ENCODE measurements around the gene MORN5.

The MORN5 gene

GRCh38 chr9:122144836-122145591, 14.7 kb upstream of the MORN5 start:
- DNase-seq, result no peak

GRCh38 chr9:122145592-122145863, 14.2 kb upstream of the MORN5 start:
- DNase-seq, result no peak

GRCh38 chr9:122151267-122151828, 8.4 kb upstream of the MORN5 start:
- no peak for DNase-seq

GRCh38 chr9:122155796-122156195, 3.9 kb upstream of the MORN5 start:
- no peak for DNase-seq

GRCh38 chr9:122158202-122158601, 1.5 kb upstream of the MORN5 start:
- peak; percentile 83 for DNase-seq

- DNase-seq, result no peak
Measured at GRCh38 chr9:122159925-122160246, 178 bp downstream of the MORN5 start.

- DNase-seq, result no peak
Measured at GRCh38 chr9:122162415-122162814, 2.7 kb downstream of the MORN5 start.

- DNase-seq, result peak; percentile 40
Measured at GRCh38 chr9:122164286-122164685, 4.6 kb downstream of the MORN5 start.

- peak; percentile 21 for DNase-seq
Measured at GRCh38 chr9:122168356-122168755, 8.6 kb downstream of the MORN5 start.

- DNase-seq, result peak; percentile 18
Measured at GRCh38 chr9:122172131-122172530, 12.4 kb downstream of the MORN5 start.

- peak; percentile 12 for DNase-seq
Measured at GRCh38 chr9:122173670-122174069, 14.0 kb downstream of the MORN5 start.

GRCh38 chr9:122176916-122177315, 17.2 kb downstream of the MORN5 start:
- DNase-seq, result peak; percentile 33

- DNase-seq, result no peak
Measured at GRCh38 chr9:122179054-122179689, 19.5 kb downstream of the MORN5 start.

- DNase-seq, result no peak
Measured at GRCh38 chr9:122179690-122180074, 20.0 kb downstream of the MORN5 start.

GRCh38 chr9:122180633-122181032, 20.9 kb downstream of the MORN5 start:
- DNase-seq, result no peak

GRCh38 chr9:122183501-122183900, 23.8 kb downstream of the MORN5 start:
- no peak for DNase-seq

- DNase-seq, result no peak
Measured at GRCh38 chr9:122184551-122184950, 24.8 kb downstream of the MORN5 start.

GRCh38 chr9:122186301-122186700, 26.6 kb downstream of the MORN5 start:
- no peak for DNase-seq

- no peak for DNase-seq
Measured at GRCh38 chr9:122186777-122187470, 27.2 kb downstream of the MORN5 start.

- DNase-seq, result no peak
Measured at GRCh38 chr9:122188369-122188768, 28.7 kb downstream of the MORN5 start.

GRCh38 chr9:122190597-122191381, 31.1 kb downstream of the MORN5 start:
- DNase-seq, result no peak

- no peak for DNase-seq
Measured at GRCh38 chr9:122191584-122191983, 31.9 kb downstream of the MORN5 start.

- DNase-seq, result no peak
Measured at GRCh38 chr9:122192261-122192875, 32.7 kb downstream of the MORN5 start.

Data from islet precursor cell (in vitro differentiated cells).